ENCODE results near the gene OR2V1. TPM values are rescaled to one million over a fixed set of nuclear protein-coding genes. Genes with fewer than 3 reads are reported as not detected.
A peak's percentile ranks its signal among the peaks of the same experiment; 100 is the strongest.

Gene OR2V1
- total and polyA plus RNA-seq, 2 experiments from 2014 or later = not detected

GRCh38 chr5:181163487-181164075 lies 32.6 kb upstream of the OR2V1 start (continued):
- TF ChIP-seq ZNF114 (CRISPR knock-in tag; IDR thresholded peaks at IDR 0.05) (no peak), JUNB (IDR thresholded peaks at IDR 0.05; ENCODE audit: unreplicated experiment) (no peak), NANOG (IDR thresholded peaks at IDR 0.05; ENCODE audit: borderline replicate concordance) (no peak), STAT1 (IDR thresholded peaks at IDR 0.05; ENCODE audit: unreplicated experiment) (no peak), CREB1 (CRISPR knock-in tag; IDR thresholded peaks at IDR 0.05; ENCODE audit: low read depth) (no peak)
- TF ChIP-seq, protein P1, sequence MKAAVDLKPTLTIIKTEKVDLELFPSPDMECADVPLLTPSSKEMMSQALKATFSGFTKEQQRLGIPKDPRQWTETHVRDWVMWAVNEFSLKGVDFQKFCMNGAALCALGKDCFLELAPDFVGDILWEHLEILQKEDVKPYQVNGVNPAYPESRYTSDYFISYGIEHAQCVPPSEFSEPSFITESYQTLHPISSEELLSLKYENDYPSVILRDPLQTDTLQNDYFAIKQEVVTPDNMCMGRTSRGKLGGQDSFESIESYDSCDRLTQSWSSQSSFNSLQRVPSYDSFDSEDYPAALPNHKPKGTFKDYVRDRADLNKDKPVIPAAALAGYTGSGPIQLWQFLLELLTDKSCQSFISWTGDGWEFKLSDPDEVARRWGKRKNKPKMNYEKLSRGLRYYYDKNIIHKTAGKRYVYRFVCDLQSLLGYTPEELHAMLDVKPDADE (IDR thresholded peaks at IDR 0.05) = no peak

GRCh38 chr5:181161534-181162175 lies 30.7 kb upstream of the OR2V1 start:
- H3K79me2 ChIP-seq (replicated peaks; ENCODE audit: insufficient read depth) = no peaks in the 10 kb centered on the region
- Mint-ChIP-seq H3K27me3 (ENCODE audit: insufficient read depth, low read depth, poor library complexity) (peaks cover 43% of the 10 kb centered on the region), H3K36me3 (ENCODE audit: low read depth) (no peaks in the 10 kb centered on the region), H3K4me3 (peak overlapping the region; percentile 68), H3K27ac (peak overlapping the region; percentile 95), H3K4me1 (peaks cover 17% of the 10 kb centered on the region), H3K9me3 (no peaks in the 10 kb centered on the region)
- peak overlapping the region; percentile 71 for H3K4me2 ChIP-seq
- H4K20me1 ChIP-seq (replicated peaks; ENCODE audit: insufficient read depth) = no peaks in the 10 kb centered on the region
- no peak for ATAC-seq
- no peaks in the 10 kb centered on the region for H3K36me3 ChIP-seq (ENCODE audit: insufficient read depth)
- H3K4me1 ChIP-seq (ENCODE audit: insufficient read depth) = peaks cover 10% of the 10 kb centered on the region
- no peaks in the 10 kb centered on the region; the same call in 1 of the 2 replicates for H3K9me2 ChIP-seq (ENCODE audit: insufficient read depth)
- DNase-seq (ENCODE audit: low spot score) = no peak
- H2AFZ ChIP-seq = peak overlapping the region; percentile 84
- H3K4me3 ChIP-seq = peak overlapping the region; percentile 44; the same call in 1 of the 2 replicates
- H3K27ac ChIP-seq (ENCODE audit: low read depth) = no peak overlapping the region
- peaks cover 14% of the 10 kb centered on the region for H3K27me3 ChIP-seq (ENCODE audit: insufficient read depth)
- H3F3A ChIP-seq (replicated peaks; ENCODE audit: low read depth) = no peaks in the 10 kb centered on the region; the same call in 1 of the 2 replicates
- TF ChIP-seq JUNB (IDR thresholded peaks at IDR 0.05; ENCODE audit: unreplicated experiment) (no peak), ZNF462 (CRISPR knock-in tag; IDR thresholded peaks at IDR 0.05) (no peak), POLR2AphosphoS5 (IDR thresholded peaks at IDR 0.05; ENCODE audit: low read depth) (no peak), ZNF331 (CRISPR knock-in tag; IDR thresholded peaks at IDR 0.05; ENCODE audit: low read depth) (no peak), NANOG (IDR thresholded peaks at IDR 0.05; ENCODE audit: borderline replicate concordance) (no peak), CTCF (conservative IDR thresholded peaks at IDR 0.05; ENCODE audit: low read depth in 2 of 2) (no peak), ZNF114 (CRISPR knock-in tag; IDR thresholded peaks at IDR 0.05) (no peak), CREB1 (CRISPR knock-in tag; IDR thresholded peaks at IDR 0.05; ENCODE audit: low read depth) (no peak), EZH2phosphoT487 (IDR thresholded peaks at IDR 0.05; ENCODE audit: unreplicated experiment) (no peak)
- TF ChIP-seq, protein P1 (IDR thresholded peaks at IDR 0.05) = no peak
